Fibroblast of skin of scalp (primary cell): ENCODE measurements around the gene FEM1B.

ENCODE experiments used
- DNase-seq: peaks from one replicate; pipeline ENCODE4 v3.0.0-alpha.2; 2013

FEM1B gene

GRCh38 chr15:68285259-68285980 is 7.9 kb downstream of the FEM1B start:
- no peak for DNase-seq

- no peak for DNase-seq
These were observed 8.7 kb downstream of the FEM1B start for GRCh38 chr15:68286256-68286655.

- no peak for DNase-seq
These were observed 11.5 kb downstream of the FEM1B start for GRCh38 chr15:68289057-68289456.

- no peak for DNase-seq
These were observed 12.2 kb downstream of the FEM1B start for GRCh38 chr15:68289621-68290352.

- no peak for DNase-seq
These were observed 13.2 kb downstream of the FEM1B start for GRCh38 chr15:68290715-68291114.

- DNase-seq, result no peak
These were observed 14.7 kb downstream of the FEM1B start for GRCh38 chr15:68292157-68292781.

GRCh38 chr15:68292967-68293366 is 15.4 kb downstream of the FEM1B start:
- no peak for DNase-seq

GRCh38 chr15:68295014-68295805 is 17.7 kb downstream of the FEM1B start:
- no peak for DNase-seq

- DNase-seq, result no peak
These were observed 20.8 kb downstream of the FEM1B start for GRCh38 chr15:68298336-68298735.

GRCh38 chr15:68298882-68299381 is 21.4 kb downstream of the FEM1B start:
- DNase-seq, result no peak

- DNase-seq, result no peak
These were observed 21.9 kb downstream of the FEM1B start for GRCh38 chr15:68299436-68299835.

- no peak for DNase-seq
These were observed 22.8 kb downstream of the FEM1B start for GRCh38 chr15:68300115-68300940.

GRCh38 chr15:68301301-68301700 is 23.8 kb downstream of the FEM1B start:
- no peak for DNase-seq

GRCh38 chr15:68302729-68303128 is 25.2 kb downstream of the FEM1B start:
- DNase-seq, result no peak

GRCh38 chr15:68303134-68303533 is 25.6 kb downstream of the FEM1B start:
- no peak for DNase-seq

- DNase-seq, result no peak
These were observed 26.3 kb downstream of the FEM1B start for GRCh38 chr15:68303560-68304436.

- DNase-seq, result no peak
These were observed 27.2 kb downstream of the FEM1B start for GRCh38 chr15:68304589-68305337.

GRCh38 chr15:68305420-68305871 is 27.9 kb downstream of the FEM1B start:
- DNase-seq, result no peak

GRCh38 chr15:68307131-68307928 is 29.8 kb downstream of the FEM1B start:
- no peak for DNase-seq
